Liver (tissue), 9 donors: ENCODE results near the gene CCDC182. TPM values are rescaled to one million over a fixed set of nuclear protein-coding genes. Genes with fewer than 3 reads are reported as not detected.

Experiments used
- DNase-seq: peaks from one replicate; pipeline ENCODE4 v3.0.0-alpha.2; 2017; ENCODE audit warnings: low spot score
- H3K27ac ChIP-seq, 2 donors: one replicate each; pipeline ENCODE4 v1.7.0; 2013; ENCODE audit warnings: inconsistent platforms in 2 of 2, low read length in 2 of 2, control low read depth in 1 of 2, low read depth in 1 of 2, mild to moderate bottlenecking in 1 of 2
- H3K27me3 ChIP-seq, 4 donors: one replicate each; pipeline versions ENCODE4 v1.6.1 to v1.7.0; 2013; ENCODE audit warnings: low read length in 3 of 4, inconsistent platforms in 1 of 4, mild to moderate bottlenecking in 1 of 4, moderate library complexity in 1 of 4; ENCODE audit not compliant: control insufficient read depth in 4 of 4, insufficient read depth in 4 of 4
- H3K36me3 ChIP-seq, 4 donors: one replicate each; pipeline versions ENCODE4 v1.6.1 to v1.7.0; 2013; ENCODE audit warnings: low read length in 3 of 4, mild to moderate bottlenecking in 3 of 4, low read depth in 1 of 4, moderate library complexity in 1 of 4; ENCODE audit not compliant: control insufficient read depth in 4 of 4, insufficient read depth in 3 of 4
- H3K4me1 ChIP-seq, 4 donors: one replicate each; pipeline versions ENCODE4 v1.6.1 to v1.7.0; 2013; ENCODE audit warnings: low read length in 3 of 4, mild to moderate bottlenecking in 3 of 4, moderate library complexity in 1 of 4; ENCODE audit not compliant: control insufficient read depth in 4 of 4, insufficient read depth in 4 of 4
- H3K4me3 ChIP-seq, 3 donors: one replicate each; pipeline versions ENCODE4 v1.6.1 to v1.7.0; 2013; ENCODE audit warnings: low read length in 3 of 3, control low read depth in 1 of 3, low read depth in 1 of 3, mild to moderate bottlenecking in 1 of 3
- H3K9ac ChIP-seq, 2 donors: one replicate each; pipeline ENCODE4 v1.7.0; 2013; ENCODE audit warnings: low read length in 2 of 2, mild to moderate bottlenecking in 2 of 2, moderate library complexity in 2 of 2, control low read depth in 1 of 2, low read depth in 1 of 2
- H3K9me3 ChIP-seq, 4 donors: one replicate each; pipeline versions ENCODE4 v1.6.1 to v1.7.0; 2013; ENCODE audit warnings: low read length in 3 of 4; ENCODE audit not compliant: control insufficient read depth in 4 of 4
- CTCF ChIP-seq: fragments of 150-350 bp; IDR thresholded peaks from 2 replicates; pipeline ENCODE4 v1.5.1; 2017; ENCODE audit warnings: improper control_type of control experiment, low read depth, low read length; ENCODE audit not compliant: missing input control
- EGR1 ChIP-seq, 2 donors: IDR thresholded peaks; 2 replicates each; pipeline ENCODE4 v1.6.1; 2016 to 2018; ENCODE audit warnings: antibody characterized with exemption in 2 of 2, low read depth in 2 of 2
- FOXA1 ChIP-seq: IDR thresholded peaks from 2 replicates; pipeline ENCODE4 v1.6.1; 2016; ENCODE audit warnings: antibody characterized with exemption
- FOXA2 ChIP-seq: IDR thresholded peaks from 2 replicates; pipeline ENCODE4 v1.6.1; 2016; ENCODE audit warnings: antibody characterized with exemption
- GABPA ChIP-seq, 2 donors: IDR thresholded peaks in 1 of 2; conservative IDR thresholded peaks in 1 of 2; 2 replicates each; pipeline ENCODE4 v1.6.1; 2016; ENCODE audit warnings: antibody characterized with exemption in 2 of 2, mild to moderate bottlenecking in 1 of 2, moderate library complexity in 1 of 2
- HNF4A ChIP-seq, 2 donors: conservative IDR thresholded peaks; 2 replicates each; pipeline ENCODE4 v1.6.1; 2016; ENCODE audit warnings: antibody characterized with exemption in 2 of 2, mild to moderate bottlenecking in 2 of 2
- HNF4G ChIP-seq: IDR thresholded peaks from 2 replicates; pipeline ENCODE4 v1.6.1; 2016; ENCODE audit warnings: antibody characterized with exemption
- JUND ChIP-seq, 2 donors: IDR thresholded peaks; 2 replicates each; pipeline ENCODE4 v1.6.1; 2016; ENCODE audit warnings: antibody characterized with exemption in 2 of 2
- MAX ChIP-seq: IDR thresholded peaks from 2 replicates; pipeline ENCODE4 v1.6.1; 2016; ENCODE audit warnings: antibody characterized with exemption
- NR2F2 ChIP-seq: IDR thresholded peaks from 2 replicates; pipeline ENCODE4 v1.6.1; 2016; ENCODE audit warnings: antibody characterized with exemption
- RAD21 ChIP-seq, 2 donors: IDR thresholded peaks; 2 replicates each; pipeline ENCODE4 v1.6.1; 2016; ENCODE audit warnings: antibody characterized with exemption in 2 of 2, mild to moderate bottlenecking in 2 of 2
- REST ChIP-seq: IDR thresholded peaks from 2 replicates; pipeline ENCODE4 v1.6.1; 2016; ENCODE audit warnings: antibody characterized with exemption, mild to moderate bottlenecking
- RXRA ChIP-seq, 2 donors: IDR thresholded peaks; 2 replicates each; pipeline ENCODE4 v1.6.1; 2017 to 2018; ENCODE audit warnings: antibody characterized with exemption in 2 of 2, mild to moderate bottlenecking in 1 of 2
- SP1 ChIP-seq: IDR thresholded peaks from 2 replicates; pipeline ENCODE4 v1.6.1; 2018; ENCODE audit warnings: antibody characterized with exemption, mild to moderate bottlenecking
- TAF1 ChIP-seq: conservative IDR thresholded peaks from 2 replicates; pipeline ENCODE4 v1.6.1; 2016; ENCODE audit warnings: antibody characterized with exemption, mild to moderate bottlenecking
- YY1 ChIP-seq: IDR thresholded peaks from 2 replicates; pipeline ENCODE4 v1.6.1; 2016; ENCODE audit warnings: antibody characterized with exemption, mild to moderate bottlenecking
- ZBTB33 ChIP-seq: IDR thresholded peaks from 2 replicates; pipeline ENCODE4 v1.6.1; 2016; ENCODE audit warnings: antibody characterized with exemption
- WGBS: extraction: QIAGEN DNeasy Blood & Tissue Kit; methylation state at CpG from one replicate; pipeline ENCODE4 v1.1.7; 2013; 5-methylcytosine and 5-hydroxymethylcytosine counted together
- polyA plus RNA-seq, 2 donors: library from polyadenylated mRNA; stranded (reverse) in 1 of 2; unstranded in 1 of 2; fragments of 200-250 nt in 1 of 2; fragments of >200 nt in 1 of 2; fragmentation: Nextera tagmentation in 1 of 2; extraction: Ambion mirVana in 1 of 2; gene quantifications; one replicate each; pipeline versions ENCODE4 v1.2.1 to v1.2.3, GENCODE V29; 2013 to 2015
- total RNA-seq, 2 donors: library from RNA; depleted of rRNA; stranded (reverse); fragments of >200 nt; gene quantifications; one replicate each; pipeline ENCODE4 v1.2.3, GENCODE V29; 2014
- TF ChIP-seq, protein P1 (sequence below): IDR thresholded peaks from 2 replicates; pipeline ENCODE4 v1.6.1; 2016; ENCODE audit warnings: antibody characterized with exemption
- donor health status: healthy.
- donor health status: healthy.
- donor health status: healthy.
- donor health status: healthy.
- donor health status: healthy.

CCDC182 gene
- total and polyA plus RNA-seq, 4 donors = not detected

DNA sequence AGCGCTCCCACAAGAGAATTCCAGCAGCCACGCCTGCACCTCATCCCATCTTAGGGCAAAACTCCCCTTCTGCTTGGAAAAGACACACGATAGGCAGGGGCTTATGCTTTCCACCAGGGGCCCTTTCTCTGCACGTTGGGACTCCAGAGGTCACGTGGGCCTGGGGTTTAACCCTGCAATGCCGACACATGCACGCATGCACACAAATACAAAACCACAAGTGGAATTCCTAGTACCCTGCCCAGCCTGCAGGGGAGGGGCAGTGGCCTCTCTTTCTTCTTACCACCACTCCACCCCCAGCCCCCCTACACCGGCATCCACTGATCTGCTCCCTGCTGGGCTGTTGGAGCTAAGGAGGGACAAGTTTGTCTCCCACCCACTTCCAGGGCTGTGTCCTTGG is 16.8 kb upstream of the CCDC182 start:
- DNase-seq = no peak
- no peak overlapping the region for H3K9ac ChIP-seq
- H3K4me1 ChIP-seq = no peaks in the 10 kb centered on the region
- no peak for TF ChIP-seq YY1
- no peak for TF ChIP-seq RAD21 (IDR thresholded peaks at IDR 0.05)
- no peak for TF ChIP-seq NR2F2
- no peak for TF ChIP-seq TAF1
- TF ChIP-seq JUND (IDR thresholded peaks at IDR 0.05) = no peak
- no peak for TF ChIP-seq GABPA (IDR thresholded peaks at IDR 0.05 in 1 of 2, conservative IDR thresholded peaks at IDR 0.05 in 1 of 2)
- no peak for TF ChIP-seq REST
- TF ChIP-seq ZBTB33 = no peak
- TF ChIP-seq, protein P1, sequence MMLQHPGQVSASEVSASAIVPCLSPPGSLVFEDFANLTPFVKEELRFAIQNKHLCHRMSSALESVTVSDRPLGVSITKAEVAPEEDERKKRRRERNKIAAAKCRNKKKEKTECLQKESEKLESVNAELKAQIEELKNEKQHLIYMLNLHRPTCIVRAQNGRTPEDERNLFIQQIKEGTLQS = no peak
- TF ChIP-seq FOXA2 = no peak
- no peak for TF ChIP-seq HNF4A (conservative IDR thresholded peaks at IDR 0.05)
- TF ChIP-seq CTCF = no peak
- TF ChIP-seq RXRA (IDR thresholded peaks at IDR 0.05) = no peak
- TF ChIP-seq FOXA1 = no peak
- TF ChIP-seq SP1 = no peak
- TF ChIP-seq EGR1 (IDR thresholded peaks at IDR 0.05; ENCODE audit: low read depth in 2 of 2) = no peak
- no peak for TF ChIP-seq MAX
- TF ChIP-seq HNF4G = no peak
- H3K4me3 ChIP-seq = no peak overlapping the region
- 54% methylated on average over 8 of the region's 8 CpGs for WGBS
- no peaks in the 10 kb centered on the region for H3K27me3 ChIP-seq
- H3K36me3 ChIP-seq = peaks cover 0 to 1% (median 0%) of the 10 kb centered on the region in 4 donors
- H3K9me3 ChIP-seq = no peaks in the 10 kb centered on the region
- no peak overlapping the region for H3K27ac ChIP-seq
